Uterus (tissue), 2 donors: Measurements from ENCODE around the gene ACSS3.

Experiments
- CTCF ChIP-seq, 4 experiments: fragments of 200-600 bp in 2 of 4; fragments of 450-650 bp in 2 of 4; sonication (generic) in 2 of 4; IDR thresholded peaks; one replicate each; pipeline ENCODE4 v1.5.1; 2016 to 2019; ENCODE audit warnings: antibody characterized with exemption in 4 of 4, mild to moderate bottlenecking in 2 of 4, moderate library complexity in 1 of 4
- POLR2A ChIP-seq, 2 donors: fragments of 450-650 bp; IDR thresholded peaks; one replicate each; pipeline ENCODE4 v1.6.1; 2016; ENCODE audit warnings: antibody characterized with exemption in 2 of 2, mild to moderate bottlenecking in 1 of 2, moderate library complexity in 1 of 2

GRCh38 chr12:81070846-81071245 lies 7.0 kb upstream of the ACSS3 start:
- TF ChIP-seq CTCF (IDR thresholded peaks at IDR 0.05) (no peak), POLR2A (IDR thresholded peaks at IDR 0.05) (no peak)
